ENCODE data around the gene ZNF724.
A peak's percentile ranks its signal among the peaks of the same experiment; 100 is the strongest.
"Not testable (repeated sequence)": the region's sequence is repeated elsewhere in the genome, so short reads cannot be mapped to it uniquely, and the experiment has no call there.

ZNF724 gene

GRCh38 chr19:23249911-23250649 lies at the start of gene ZNF724:
ZNF724 (minus strand) TSS chr19:23250394; CDS start chr19:23250242, 152 bp downstream.
- peak; percentile 100 for ATAC-seq

DNA sequence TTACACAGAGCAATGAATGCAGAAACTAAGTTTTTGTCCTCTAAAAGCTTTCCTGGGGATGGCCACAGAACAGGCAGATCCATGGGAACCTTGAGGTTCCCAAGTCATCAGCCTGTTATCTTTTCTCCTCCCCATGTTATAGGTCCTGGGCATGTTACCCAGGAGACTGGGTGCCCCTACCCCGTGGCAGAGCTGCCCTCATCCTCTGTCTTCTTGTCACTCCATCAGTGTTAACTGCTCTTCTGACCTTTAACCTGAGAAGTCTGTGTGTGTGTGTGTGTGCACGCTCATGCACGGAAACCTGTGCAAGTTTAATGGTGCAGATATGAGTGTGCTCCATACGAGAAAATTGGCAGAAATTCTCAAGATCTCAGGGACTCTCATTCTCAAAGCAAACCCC lies 43.9 kb upstream of the ZNF724 start:
- ATAC-seq = no peak

DNA sequence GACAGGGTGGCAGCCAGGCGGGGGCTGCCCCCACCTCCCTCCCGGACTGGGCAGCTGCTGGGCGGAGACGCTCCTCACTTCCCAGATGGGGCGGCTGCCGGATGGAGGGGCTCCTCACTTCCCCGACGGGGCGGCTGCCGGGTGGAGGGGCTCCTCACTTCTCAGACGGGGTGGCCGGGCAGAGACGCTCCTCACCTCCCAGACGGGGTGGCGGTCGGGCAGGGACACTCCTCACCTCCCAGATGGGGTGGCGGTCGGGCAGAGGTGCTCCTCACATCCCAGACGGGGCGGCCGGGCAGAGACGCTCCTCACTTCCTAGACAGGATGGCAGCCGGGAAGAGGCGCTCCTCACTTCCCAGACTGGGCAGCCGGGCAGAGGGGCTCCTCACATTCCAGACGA lies 39.8 kb upstream of the ZNF724 start:
- not testable (repeated sequence) for ATAC-seq

DNA sequence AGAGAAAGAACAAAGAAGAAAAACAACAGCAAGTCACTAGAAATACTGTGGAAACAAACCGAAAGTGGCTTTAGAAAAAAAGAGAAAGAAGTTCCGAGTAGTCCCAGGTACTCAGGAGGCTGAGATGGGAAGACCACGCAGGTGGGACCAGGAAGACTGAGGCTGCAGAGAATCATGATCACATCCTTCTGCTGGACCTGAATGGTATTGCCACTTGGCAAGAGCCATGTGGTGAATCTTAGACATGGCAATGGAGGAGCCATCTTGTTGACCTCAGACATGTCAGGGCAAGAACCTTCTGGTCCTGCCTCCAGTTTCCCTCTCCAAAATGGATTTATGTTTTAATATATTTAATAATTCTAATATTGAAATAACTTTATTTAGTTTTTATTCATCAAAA lies 37.4 kb upstream of the ZNF724 start:
- no peak for ATAC-seq

DNA sequence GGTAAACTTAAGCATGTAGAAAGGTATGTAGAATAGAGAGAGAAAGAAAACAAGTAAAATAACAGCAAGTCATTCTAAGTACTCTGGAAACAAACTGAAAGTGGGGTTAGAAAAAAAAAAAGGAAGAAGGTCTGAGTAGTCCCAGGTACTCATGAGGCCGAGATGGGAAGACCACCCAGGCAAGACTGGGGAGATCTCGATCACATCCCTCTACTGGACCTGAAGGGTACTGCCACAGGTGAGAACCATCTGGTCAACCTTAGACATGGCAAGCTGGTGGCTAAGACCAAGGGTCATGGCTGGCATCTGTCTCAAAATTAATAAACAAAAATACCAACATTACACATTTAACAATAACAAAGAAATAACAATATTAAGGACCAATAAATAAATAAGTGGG lies 36.3 kb upstream of the ZNF724 start:
- ATAC-seq = peak; percentile 26 to 33

GRCh38 chr19:23285948-23286347 lies 35.8 kb upstream of the ZNF724 start:
- no peak for ATAC-seq

GRCh38 chr19:23285326-23285725 lies 35.1 kb upstream of the ZNF724 start:
- not testable (repeated sequence) for ATAC-seq

- peak; percentile 85 to 93 for ATAC-seq
Measured at GRCh38 chr19:23283925-23284324, 33.7 kb upstream of the ZNF724 start.

DNA sequence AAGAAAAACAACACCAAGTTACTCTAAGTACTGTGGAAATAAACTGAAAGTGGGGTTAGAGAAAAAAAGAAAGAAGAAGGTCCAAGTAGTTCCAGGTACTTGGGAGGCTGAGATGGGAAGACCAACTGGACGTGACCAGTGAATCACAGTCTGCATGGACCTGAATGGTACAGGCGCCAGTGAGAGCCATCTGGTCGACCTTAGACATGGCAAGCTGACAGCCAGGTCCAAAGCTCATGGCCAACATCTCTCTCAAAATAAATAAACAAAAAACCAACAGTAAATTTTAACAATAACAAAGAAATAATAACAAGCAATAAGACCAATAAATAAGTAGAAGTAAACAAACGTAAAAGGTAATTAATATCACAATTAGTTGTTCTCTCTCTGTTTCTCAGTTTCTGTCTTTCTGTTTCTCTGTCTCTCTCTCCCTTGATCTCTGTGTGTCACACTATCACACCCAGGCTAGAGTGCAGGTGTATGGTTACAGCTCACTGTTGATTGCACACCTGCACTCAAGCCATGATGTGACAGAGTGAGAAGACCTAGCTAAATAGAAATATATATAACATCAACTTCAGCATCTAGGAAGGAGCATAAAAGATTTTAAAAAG lies 31.6 kb upstream of the ZNF724 start:
- ATAC-seq = no peak

GRCh38 chr19:23278118-23278517 lies 27.9 kb upstream of the ZNF724 start:
- ATAC-seq = not testable (repeated sequence)

- ATAC-seq = peak; percentile 99
Measured at GRCh38 chr19:23273590-23274412, 23.6 kb upstream of the ZNF724 start.

- no peak for ATAC-seq
Measured at GRCh38 chr19:23273022-23273589, 22.9 kb upstream of the ZNF724 start.

DNA sequence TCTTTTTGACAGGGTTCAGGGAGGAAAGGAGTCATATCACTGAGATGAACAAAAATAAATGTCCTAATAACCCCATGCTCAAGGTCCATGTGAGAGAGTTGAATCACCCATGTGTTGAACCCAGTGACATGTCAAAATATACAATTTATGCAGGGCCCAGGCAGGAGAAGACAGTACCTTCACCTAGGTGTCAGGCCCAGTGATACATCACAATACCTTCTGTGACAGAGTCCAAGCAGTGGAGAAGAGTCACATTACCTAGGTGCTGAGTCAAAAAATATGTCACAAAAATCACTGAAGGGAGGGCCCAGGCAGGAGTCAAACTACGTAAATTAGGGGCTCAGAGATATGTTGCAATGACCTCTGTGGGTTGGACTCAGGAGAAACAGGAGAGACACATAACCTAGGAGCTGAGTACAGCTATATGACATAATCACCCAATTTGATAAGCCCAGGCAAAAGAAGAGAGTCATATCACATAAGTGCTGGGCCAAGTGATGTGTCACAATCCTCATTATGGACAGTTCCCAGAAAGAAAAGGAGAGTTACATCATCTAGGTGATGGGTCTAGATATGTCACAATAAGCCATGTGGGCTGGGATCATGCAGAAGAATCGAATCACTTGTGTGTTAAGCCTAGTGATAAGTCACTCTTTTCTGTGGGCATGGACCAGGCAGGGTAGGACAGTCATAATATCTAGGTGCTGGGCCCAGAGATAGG lies 13.8 kb upstream of the ZNF724 start:
- ATAC-seq = peak; percentile 81 to 91

GRCh38 chr19:23263396-23263795 lies 13.2 kb upstream of the ZNF724 start:
- no peak for ATAC-seq

DNA sequence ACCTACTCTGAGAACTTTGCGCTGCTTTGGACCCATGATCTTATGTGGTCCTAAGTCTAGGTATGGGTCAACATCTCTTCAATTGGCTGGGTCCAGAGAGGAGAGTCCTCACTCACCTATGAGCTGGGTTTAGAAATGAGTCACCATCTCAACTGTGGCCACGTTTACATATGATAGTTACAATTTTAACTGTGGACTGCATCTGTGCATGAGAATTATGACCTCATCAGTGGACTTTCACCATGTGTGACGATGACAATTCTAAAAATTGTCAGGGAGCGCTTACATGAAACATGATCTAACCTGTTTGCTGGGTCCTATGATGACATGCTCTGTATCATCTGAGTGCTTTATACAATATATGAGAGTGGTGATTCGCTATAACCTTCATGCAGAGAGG lies 12.7 kb upstream of the ZNF724 start:
- ATAC-seq = peak in 1 of 2 donors; percentile 10

- ATAC-seq = no peak
Measured at GRCh38 chr19:23261496-23262020, 11.4 kb upstream of the ZNF724 start.

GRCh38 chr19:23260956-23261355 lies 10.8 kb upstream of the ZNF724 start:
- ATAC-seq = no peak

DNA sequence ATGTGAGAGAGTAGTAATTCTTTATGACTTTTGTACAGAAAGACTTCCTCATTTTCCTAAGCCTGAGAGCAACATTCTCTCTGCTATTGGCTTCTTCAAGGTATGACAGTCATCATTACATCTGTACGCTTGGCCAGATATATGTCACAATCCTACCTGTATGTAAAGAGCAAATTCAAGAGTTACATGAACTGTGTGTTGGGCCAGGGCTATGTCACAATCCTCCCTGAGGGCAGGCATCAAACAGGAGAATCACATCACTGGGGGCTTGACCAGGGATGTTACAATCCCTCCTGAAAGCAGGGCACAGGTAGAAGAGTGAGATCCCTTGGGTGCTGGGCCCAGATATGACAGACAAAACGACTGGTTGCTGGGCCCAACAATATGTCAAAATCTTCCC lies 9.8 kb upstream of the ZNF724 start:
- no peak for ATAC-seq

DNA sequence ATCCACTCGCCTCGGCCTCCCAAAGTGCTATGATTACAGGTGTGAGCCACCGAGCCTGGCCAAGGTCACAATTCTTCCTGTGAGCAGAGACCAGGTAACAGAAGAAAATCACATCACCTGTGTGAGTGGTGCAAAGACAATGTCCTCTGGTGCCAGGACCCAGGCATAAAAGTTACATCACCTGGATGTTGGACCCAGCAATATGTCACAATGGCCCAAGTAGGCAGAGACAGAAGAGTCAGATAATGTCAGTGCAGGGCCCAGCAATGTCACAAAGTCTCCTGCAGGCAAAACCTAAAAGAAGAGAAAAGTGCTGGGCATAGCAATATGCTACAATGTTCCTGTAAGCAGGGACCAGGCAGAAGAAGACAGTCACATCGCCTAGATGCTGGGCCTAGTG lies 5.5 kb upstream of the ZNF724 start:
- no peak for ATAC-seq

DNA sequence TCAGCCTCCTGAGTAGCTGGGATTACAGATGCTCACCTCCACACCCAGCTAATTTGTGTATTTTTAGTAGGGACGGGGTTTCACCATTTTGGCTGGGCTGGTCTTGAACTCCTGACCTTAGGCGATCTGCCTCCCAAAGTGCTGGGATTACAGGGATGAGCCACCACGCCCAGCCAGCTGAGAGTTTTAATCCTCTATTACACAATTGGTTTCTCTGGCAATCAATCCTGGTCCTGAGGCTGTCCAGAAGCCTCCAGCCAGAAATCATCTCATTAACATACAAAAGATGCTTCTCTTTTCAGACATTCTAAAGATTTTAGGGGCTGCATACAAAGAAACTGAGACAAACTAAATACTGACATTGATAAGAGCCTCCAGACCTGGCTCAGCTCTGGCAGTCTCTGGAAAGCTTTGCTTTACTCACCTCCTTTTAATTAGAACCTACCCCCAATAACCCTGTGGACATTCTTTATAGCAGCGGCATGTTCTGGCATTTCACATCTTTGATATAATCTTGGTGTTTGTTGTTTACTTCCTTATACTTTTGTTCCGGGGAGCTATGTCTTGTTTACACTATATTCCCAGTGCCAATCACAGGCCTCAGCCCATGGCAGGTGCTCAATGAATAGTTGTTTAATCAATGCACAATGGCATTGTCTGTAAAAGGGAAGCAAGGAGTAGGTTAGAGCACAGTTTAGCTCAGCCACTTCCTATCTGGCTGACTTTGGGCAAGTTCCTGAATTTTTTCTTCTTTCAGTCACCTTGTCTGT lies 4.1 kb upstream of the ZNF724 start:
- no peak for ATAC-seq

DNA sequence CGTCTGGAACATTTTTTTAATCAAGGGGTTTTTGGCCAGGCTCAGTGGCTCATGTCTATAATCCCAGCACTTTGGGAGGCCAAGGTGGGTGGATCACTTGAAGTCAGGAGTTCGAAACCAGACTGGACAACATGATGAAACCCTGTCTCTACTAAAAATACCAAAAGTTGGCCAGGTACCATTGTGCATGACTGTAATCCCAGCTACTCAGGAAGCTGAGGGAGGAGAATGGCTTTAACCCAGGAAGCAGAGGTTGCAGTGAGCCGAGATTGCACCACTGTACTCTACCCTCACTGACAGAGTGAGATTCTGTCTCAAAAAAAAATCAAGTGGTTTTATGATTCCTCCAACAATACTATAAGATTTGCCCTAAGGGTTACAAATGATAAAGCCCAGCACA lies 3.1 kb upstream of the ZNF724 start:
- ATAC-seq = not testable (repeated sequence)
